MCF 10A (cell line): ENCODE measurements around the gene ZNF580. TPM values are rescaled to one million over a fixed set of nuclear protein-coding genes. Genes with fewer than 3 reads are reported as not detected.

Experiments used
- Bru-seq: library from RNA; stranded (reverse); fragments of 400-500 nt; gene quantifications from one replicate; lab custom pipeline; 2021; lab: Mats Ljungman, UMichigan
- BruChase-seq, 2 experiments: library from RNA; stranded (reverse); fragments of 400-500 nt; gene quantifications; one replicate each; lab custom pipeline; 2021; lab: Mats Ljungman, UMichigan
- BruUV-seq: library from RNA; stranded (reverse); fragments of 400-500 nt; replicated peaks from 2 replicates; lab custom pipeline; 2021; lab: Mats Ljungman, UMichigan
- CTCF ChIA-PET: fragments of 300-600 bp; sonication (Branson Sonifier 250); formaldehyde crosslinking; extraction: SDS; loops from one replicate; lab custom pipeline; 2021; ENCODE audit warnings: antibody characterized with exemption, inconsistent platforms; lab: Yijun Ruan, JAX
- POLR2A ChIA-PET: fragments of 300-600, 350-650 bp; sonication (Branson Sonifier 250); formaldehyde crosslinking; extraction: SDS; loops from one replicate; lab custom pipeline; 2020; ENCODE audit warnings: antibody characterized with exemption, inconsistent platforms; lab: Yijun Ruan, JAX
- DNase-seq: peaks from one replicate; pipeline ENCODE4 v3.0.0-alpha.2; 2018; ENCODE audit not compliant: unreplicated experiment
- H3K27ac Mint-ChIP-seq: one replicate; pipeline ENCODE4 v1.8.0; 2022; ENCODE audit warnings: mild to moderate bottlenecking, low read depth, mixed read lengths; ENCODE audit not compliant: unreplicated experiment
- H3K27me3 Mint-ChIP-seq: one replicate; pipeline ENCODE4 v1.8.0; 2022; ENCODE audit warnings: mixed read lengths; ENCODE audit not compliant: insufficient read depth, unreplicated experiment
- H3K36me3 Mint-ChIP-seq: one replicate; pipeline ENCODE4 v1.8.0; 2022; ENCODE audit warnings: mild to moderate bottlenecking, moderate library complexity, mixed read lengths; ENCODE audit not compliant: insufficient read depth, unreplicated experiment
- H3K4me1 Mint-ChIP-seq: one replicate; pipeline ENCODE4 v1.8.0; 2022; ENCODE audit warnings: mixed read lengths; ENCODE audit not compliant: insufficient read depth, unreplicated experiment
- H3K4me3 Mint-ChIP-seq: one replicate; pipeline ENCODE4 v1.8.0; 2022; ENCODE audit warnings: mild to moderate bottlenecking, moderate library complexity, mixed read lengths; ENCODE audit not compliant: unreplicated experiment
- H3K9me3 Mint-ChIP-seq: one replicate; pipeline ENCODE4 v1.8.0; 2022; ENCODE audit warnings: mixed read lengths; ENCODE audit not compliant: unreplicated experiment
- CTCF ChIP-seq: fragments of 200-600 bp; IDR thresholded peaks from one replicate; pipeline ENCODE4 v1.8.0; 2022; ENCODE audit warnings: antibody characterized with exemption, mild to moderate bottlenecking; ENCODE audit not compliant: unreplicated experiment
- intact Hi-C: fragments of 100-400 bp; cut with micrococcal nuclease; formaldehyde crosslinking; loops from 2 replicates; pipeline ENCODE4 v1.14.1; 2022
- long read RNA-seq: library from polyadenylated mRNA; stranded (forward); transcript quantifications from one replicate; pipeline ENCODE4 v2.0.0, GENCODE V29; 2022
- total RNA-seq: library from RNA; stranded (reverse); gene quantifications from 2 replicates; pipeline ENCODE4 v1.2.3, GENCODE V29; 2022

ZNF580 gene, protein sequence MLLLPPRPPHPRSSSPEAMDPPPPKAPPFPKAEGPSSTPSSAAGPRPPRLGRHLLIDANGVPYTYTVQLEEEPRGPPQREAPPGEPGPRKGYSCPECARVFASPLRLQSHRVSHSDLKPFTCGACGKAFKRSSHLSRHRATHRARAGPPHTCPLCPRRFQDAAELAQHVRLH
- 38.9 and 44.9 TPM in 2 replicates for total RNA-seq
- Bru-seq, nascent RNA, result percentile 64 among the genes with signal in this experiment
- BruChase-seq, experiment 1, labeled RNA remaining after a 6-hour chase, result percentile 84 among the genes with signal in this experiment
- percentile 68 among the genes with signal in this experiment for BruChase-seq, experiment 2, labeled RNA remaining after a 2-hour chase
- long read RNA-seq, transcript ZNF580-201 (2 exons, 1,261 nt), result major isoform, 44 of 52 reads
- long read RNA-seq, partial matches to known transcripts, result 0 of 52 reads
- long read RNA-seq, other reads (novel, unspliced or antisense), result 3 of 52 reads

DNA sequence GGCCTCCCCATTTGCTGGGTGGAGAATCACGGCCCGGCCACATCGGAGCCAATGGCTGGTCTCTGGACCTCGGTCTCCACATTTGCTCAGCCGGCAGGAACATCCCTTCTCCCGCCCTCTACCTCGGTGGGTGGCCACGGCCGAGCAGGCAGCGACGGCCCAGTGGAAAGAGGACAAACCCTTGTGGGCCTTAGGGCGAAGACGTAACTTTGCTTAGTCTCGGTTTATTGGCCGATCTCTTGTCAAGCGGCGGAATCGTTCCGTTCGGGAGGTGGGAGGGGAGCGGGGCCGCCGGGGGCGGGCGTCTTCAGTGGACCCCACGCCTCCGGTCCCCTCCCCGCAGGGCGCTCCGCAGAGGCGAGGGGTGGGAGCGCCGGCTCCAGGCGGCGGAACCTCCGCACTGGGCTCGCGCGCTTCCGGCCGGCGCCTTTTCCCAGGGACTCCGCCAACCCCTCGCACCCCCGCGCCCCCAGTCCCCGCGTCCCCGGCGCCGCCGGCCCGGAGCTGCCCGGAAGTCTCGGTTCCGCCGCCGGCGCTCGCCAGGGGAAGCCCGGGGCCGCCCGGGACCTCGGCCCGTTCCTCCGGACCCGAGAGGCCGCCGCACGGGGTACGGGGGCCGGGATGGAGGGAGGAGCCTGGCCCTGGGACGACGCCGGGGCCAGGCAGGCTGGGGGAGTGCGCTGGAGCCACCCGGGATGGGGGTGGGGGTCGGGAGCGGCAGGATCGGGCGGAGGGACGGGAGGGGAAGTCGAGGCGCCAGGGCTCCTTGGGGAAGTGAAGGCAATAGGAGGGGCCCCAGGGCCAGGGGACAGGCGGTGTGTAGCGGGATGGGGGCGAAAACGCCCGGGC lies at the start of gene ZNF580:
ZNF580 (plus strand) TSS at position 426 of the 849 bp plus-strand sequence. CDS start 1,507 bp downstream, outside the sequence.
- Mint-ChIP-seq H3K4me1 (peaks cover 28% of the 10 kb centered on the region), H3K36me3 (peaks cover 43% of the 10 kb centered on the region), H3K4me3 (peak within 1 kb of the TSS; percentile 82), H3K27ac (peak within 1 kb of the TSS; percentile 49), H3K9me3 (no peaks in the 10 kb centered on the region), H3K27me3 (no peaks in the 10 kb centered on the region)
- ChIA-PET POLR2A (interaction anchor here (0.8 to 1.0 kb wide), 2 partner anchors 14 to 16 kb away, joined by 3 to 6 read pairs; partner anchors contain the start of gene U2AF2), CTCF (interaction anchor here (0.5 to 0.6 kb wide), 2 partner anchors 186 to 1468 kb away, joined by 3 read pairs; partner anchors contain the start of gene TMC4)
- peak; percentile 55 for DNase-seq
- TF ChIP-seq CTCF, result no peak
- intact Hi-C loops, result no loop called here
- no TSS peak for BruUV-seq

DNA sequence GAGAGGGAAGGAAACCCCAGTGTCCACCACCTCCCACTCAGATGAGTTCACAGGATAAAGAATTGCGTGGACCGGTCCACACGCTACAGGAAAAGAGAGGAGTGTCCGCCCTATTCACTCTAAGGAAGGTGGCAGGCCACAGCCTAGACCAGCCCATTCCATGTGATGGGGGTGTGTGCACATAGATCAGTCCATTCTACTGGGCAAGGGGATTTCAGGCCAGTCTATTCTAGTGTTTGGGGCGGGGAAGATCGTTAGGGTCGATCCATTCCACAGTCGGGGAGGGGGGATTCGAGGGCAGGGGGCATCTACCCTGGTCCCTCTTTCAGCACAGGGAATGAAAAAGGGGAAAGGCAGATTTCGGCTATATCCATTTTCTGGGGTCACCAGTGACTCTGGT lies 49.2 kb upstream of the ZNF580 start:
- TSS peak; percentile 21 for BruUV-seq
- Mint-ChIP-seq H3K4me1 (no peaks in the 10 kb centered on the region), H3K4me3 (no peak overlapping the region), H3K27ac (no peak overlapping the region), H3K9me3 (no peaks in the 10 kb centered on the region), H3K27me3 (no peaks in the 10 kb centered on the region), H3K36me3 (peaks cover 27% of the 10 kb centered on the region)
- TF ChIP-seq CTCF, result no peak
- no peak for DNase-seq
- intact Hi-C loops, result no loop called here
- CTCF ChIA-PET, result interaction anchor here (0.5 to 0.8 kb wide), 2 partner anchors 16 to 88 kb away, joined by 3 to 4 read pairs; no protein-coding TSS in a partner anchor
- POLR2A ChIA-PET, result no interaction called here

DNA sequence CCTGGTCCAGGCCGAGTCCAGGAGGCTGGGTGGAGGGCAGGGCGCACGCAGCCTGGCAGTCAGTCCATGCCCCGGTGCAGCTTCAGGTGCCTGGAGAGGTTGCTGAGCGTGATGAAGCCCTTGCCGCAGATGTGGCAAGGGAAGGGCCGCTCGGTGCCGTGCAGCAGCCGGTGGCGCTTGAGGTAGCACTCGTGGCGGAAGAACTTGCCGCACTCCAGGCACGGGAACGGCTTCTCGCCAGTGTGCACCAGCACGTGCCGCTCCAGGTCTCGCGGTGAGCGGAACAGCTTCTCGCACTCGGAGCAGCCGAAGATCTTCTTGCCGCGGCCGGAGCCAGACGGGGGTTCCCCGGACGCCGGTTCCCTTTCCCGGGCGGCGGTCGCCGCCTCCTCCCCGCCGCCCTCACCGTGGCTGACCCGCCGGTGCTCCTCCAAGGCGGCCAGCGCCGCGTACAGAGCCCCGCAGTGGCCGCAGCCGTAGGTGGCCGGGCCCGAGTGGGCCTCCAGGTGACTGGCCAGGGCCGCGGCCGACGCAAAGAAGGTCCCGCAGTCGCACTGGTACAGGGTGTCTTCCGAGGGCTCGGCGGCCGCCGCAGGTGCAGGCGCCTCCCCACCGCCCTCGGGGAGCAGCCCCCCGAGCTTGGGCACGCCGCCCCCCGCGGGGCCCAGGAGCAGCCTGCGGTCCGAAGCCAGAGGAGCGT lies 48.3 kb upstream of the ZNF580 start:
- Mint-ChIP-seq H3K4me3 (no peak overlapping the region), H3K27ac (no peak overlapping the region), H3K36me3 (peaks cover 33% of the 10 kb centered on the region), H3K9me3 (no peaks in the 10 kb centered on the region), H3K4me1 (peaks cover 6% of the 10 kb centered on the region), H3K27me3 (no peaks in the 10 kb centered on the region)
- no TSS peak for BruUV-seq
- CTCF ChIA-PET, result interaction anchor here (1.1 kb wide), 1 partner anchor 39 kb away, joined by 4 read pairs; no protein-coding TSS in a partner anchor
- no peak for DNase-seq
- POLR2A ChIA-PET, result no interaction called here
- intact Hi-C loops, result no loop called here
- TF ChIP-seq CTCF, result no peak
